Retinal pigment epithelial cell (primary cell): Measurements from ENCODE around the gene WNK1.
"Not testable (repeated sequence)": the region's sequence is repeated elsewhere in the genome, so short reads cannot be mapped to it uniquely, and the experiment has no call there.

Experiments
- DNase-seq: peaks from one replicate; pipeline ENCODE4 v3.0.0-alpha.2; 2010; ENCODE audit warnings: low read depth
- H3K4me3 ChIP-seq: 2 replicates; pipeline ENCODE4 v1.5.1; 2011; ENCODE audit warnings: mild to moderate bottlenecking, low read length, control low read depth, moderate library complexity
- TF ChIP-seq, protein P1 (sequence below): conservative IDR thresholded peaks from 2 replicates; pipeline ENCODE4 v1.5.1; 2011; ENCODE audit warnings: low read depth, low read length, control low read depth, inconsistent platforms

WNK1 gene

DNA sequence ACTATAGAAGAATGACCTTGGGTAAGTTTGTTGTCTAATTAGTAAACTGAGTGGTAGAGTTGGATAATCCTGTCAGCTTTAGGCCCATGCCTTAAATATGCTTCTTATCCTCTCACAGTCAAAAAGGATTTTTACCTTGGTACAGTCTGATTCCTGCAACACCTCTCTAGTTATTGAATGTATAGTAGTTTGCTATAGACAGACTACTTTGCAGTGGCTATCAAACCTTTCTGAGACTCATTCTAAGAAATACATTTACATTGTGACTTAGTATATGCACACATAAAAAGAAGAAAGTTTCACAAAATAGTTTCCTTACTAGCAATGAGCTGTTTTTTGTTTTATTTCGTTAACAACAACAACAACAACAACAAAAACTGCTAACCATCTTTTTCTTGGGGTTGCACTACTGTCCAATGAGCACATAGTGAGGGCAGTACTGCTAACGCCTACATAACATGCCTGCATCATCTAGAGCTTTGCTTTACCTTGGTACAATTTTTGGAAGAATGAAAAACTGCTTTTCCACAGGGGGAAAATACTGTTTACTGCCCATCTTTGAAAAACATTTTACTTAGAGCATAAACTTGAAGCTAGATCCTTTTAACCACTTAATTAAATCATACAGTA is 28.5 kb downstream of the WNK1 start:
- TF ChIP-seq, protein P1, sequence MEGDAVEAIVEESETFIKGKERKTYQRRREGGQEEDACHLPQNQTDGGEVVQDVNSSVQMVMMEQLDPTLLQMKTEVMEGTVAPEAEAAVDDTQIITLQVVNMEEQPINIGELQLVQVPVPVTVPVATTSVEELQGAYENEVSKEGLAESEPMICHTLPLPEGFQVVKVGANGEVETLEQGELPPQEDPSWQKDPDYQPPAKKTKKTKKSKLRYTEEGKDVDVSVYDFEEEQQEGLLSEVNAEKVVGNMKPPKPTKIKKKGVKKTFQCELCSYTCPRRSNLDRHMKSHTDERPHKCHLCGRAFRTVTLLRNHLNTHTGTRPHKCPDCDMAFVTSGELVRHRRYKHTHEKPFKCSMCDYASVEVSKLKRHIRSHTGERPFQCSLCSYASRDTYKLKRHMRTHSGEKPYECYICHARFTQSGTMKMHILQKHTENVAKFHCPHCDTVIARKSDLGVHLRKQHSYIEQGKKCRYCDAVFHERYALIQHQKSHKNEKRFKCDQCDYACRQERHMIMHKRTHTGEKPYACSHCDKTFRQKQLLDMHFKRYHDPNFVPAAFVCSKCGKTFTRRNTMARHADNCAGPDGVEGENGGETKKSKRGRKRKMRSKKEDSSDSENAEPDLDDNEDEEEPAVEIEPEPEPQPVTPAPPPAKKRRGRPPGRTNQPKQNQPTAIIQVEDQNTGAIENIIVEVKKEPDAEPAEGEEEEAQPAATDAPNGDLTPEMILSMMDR, result no peak

DNA sequence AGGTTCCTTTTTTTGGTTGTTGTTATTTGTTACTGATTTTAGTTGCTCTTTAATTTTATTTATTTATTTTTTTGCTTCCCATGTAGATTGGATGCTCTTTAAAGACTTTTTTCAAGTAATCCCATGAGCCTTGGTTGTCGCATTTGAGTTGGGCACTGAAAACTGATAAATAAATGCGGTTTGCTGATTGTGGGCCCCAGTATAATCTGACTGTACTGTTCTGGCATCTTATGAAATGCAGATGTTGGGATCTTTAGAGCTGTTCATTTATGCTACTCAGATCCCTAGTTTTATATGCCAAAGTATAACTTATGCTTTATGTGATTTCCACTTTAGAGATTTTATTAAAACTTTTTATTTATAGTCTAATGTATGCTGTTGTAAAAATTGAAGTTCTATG is 33.3 kb downstream of the WNK1 start:
- TF ChIP-seq, protein P1, result no peak
- H3K4me3 ChIP-seq, result no peak overlapping the region
- DNase-seq, result no peak

More for the DNA sequence above, 28.5 kb downstream of the WNK1 start:
- no peak for DNase-seq
- H3K4me3 ChIP-seq, result no peak overlapping the region

DNA sequence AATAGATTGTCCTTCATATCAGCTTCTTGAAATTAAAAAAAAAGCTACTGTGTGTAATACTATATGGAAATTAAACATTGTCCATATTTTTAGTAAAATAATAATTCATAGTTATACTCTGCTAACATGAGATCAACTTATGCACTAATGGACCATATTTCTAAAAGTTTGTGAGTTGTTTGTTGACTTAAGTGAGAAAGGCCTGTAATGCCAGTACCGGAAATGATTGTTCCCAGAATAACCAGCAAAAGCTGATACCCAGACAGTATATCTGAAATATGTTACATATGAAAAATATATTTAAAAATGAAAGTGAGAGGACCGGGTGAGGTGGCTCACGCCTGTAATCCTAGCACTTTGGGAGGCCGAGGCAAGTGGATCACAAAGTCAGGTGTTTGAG is 35.9 kb downstream of the WNK1 start:
- no peak for DNase-seq
- TF ChIP-seq, protein P1, result no peak
- no peak overlapping the region for H3K4me3 ChIP-seq

DNA sequence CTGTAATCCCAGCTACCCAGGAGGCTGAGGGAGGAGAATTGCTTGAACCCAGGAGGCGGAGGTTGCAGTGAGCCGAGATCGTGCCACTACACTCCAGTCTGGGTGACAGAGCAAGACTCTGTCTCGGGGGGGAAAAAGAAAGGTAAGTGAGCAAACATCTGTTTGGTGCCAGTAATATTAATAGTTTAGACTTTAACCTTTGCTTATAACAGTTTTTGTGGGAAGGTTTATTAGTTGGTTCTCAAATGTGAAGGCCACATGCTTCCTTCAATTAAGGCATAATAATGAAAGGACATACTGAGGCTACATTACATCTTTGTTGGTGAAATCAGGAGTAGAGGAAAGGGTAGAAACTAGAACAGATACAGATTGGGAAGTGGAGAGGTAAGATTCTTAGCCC is 36.4 kb downstream of the WNK1 start:
- not testable (repeated sequence) for DNase-seq, H3K4me3 ChIP-seq

DNA sequence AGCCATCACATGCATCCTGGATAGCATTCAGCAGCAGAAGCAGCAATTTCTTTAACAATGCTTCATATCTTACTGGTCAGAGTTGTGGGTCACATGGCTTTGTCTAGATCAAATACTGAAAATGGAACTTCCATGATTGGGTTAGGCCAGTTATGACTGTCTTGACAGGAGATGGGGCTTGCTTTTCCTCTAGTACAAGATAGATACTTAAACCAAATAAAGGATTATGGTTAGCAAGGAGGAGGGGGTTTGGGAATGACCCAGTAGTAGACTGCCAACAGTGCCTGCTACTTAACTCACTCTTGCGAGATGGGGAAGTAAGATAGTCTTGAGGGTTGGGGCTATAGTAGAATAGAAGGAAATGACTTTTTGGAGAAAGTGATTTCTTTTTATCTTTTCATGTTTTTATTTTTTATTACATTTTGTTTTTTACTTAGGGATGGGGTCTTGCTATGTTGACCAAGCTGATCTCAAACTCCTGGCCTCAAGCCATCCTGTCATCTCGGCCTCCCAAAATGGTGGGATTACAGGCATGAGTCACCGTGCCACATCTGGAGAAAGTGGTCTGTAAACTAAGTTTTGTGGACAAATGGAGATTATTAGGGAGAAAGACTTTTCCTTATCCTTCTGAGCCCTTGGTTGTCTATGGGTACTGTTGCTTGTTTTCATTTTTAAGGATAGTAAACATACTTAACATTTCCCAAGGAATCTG is 37.6 kb downstream of the WNK1 start:
- TF ChIP-seq, protein P1, result no peak
- no peak overlapping the region for H3K4me3 ChIP-seq
- no peak for DNase-seq

DNA sequence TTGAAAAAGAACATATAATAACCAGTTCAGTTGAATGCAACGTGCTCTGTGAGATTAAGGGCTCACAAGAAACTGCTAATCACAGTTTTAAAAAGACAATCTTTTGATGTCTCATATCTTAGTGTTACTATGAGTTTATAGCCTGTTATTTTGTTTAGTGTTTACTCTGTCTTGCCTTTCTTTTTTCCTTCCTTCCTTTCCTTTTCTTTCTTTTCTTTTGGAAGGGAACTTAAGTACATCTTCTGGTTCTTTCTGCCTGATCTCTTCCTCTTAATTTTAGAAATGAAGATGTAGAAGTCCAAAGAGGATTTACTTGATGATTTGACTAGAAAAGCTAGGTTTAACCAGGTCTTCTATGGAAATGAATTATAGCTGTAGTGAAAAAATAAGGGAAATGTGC is 38.2 kb downstream of the WNK1 start:
- no peak overlapping the region for H3K4me3 ChIP-seq
- TF ChIP-seq, protein P1, result no peak
- DNase-seq, result no peak

DNA sequence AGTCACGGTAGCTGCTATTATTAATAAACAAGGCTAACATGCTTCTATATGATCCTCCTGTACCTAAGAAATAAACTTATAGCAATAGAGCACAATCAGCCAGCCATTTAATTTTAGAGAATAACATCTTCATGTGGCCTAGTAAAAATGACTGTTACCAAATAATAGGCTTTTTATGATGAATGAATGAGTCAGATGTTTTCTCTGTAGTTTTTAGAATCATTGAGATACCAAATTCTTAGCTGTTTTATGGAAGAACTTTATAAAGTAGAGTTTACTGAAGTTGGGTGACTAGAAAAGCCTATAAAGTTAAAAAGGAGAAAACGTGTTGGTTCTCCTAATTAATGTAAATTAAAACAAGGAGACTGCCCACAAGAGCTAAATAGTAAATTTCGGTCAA is 40.7 kb downstream of the WNK1 start:
- TF ChIP-seq, protein P1, result no peak
- DNase-seq, result no peak
- no peak overlapping the region for H3K4me3 ChIP-seq
